PC-9 (cell line): ENCODE data around the gene ADAMTSL3. TPM values are rescaled to one million over a fixed set of nuclear protein-coding genes. Genes with fewer than 3 reads are reported as not detected.

ENCODE experiments used
- BruUV-seq: library from RNA; stranded (reverse); fragments of 400-500 nt; replicated peaks from 2 replicates; lab custom pipeline; 2021; lab: Mats Ljungman, UMichigan
- CTCF ChIA-PET: fragments of 300-600 bp; sonication (Branson Sonifier 250); formaldehyde crosslinking; loops from one replicate; lab custom pipeline; 2022; ENCODE audit warnings: antibody characterized with exemption; lab: Charles Lee
- POLR2A ChIA-PET: fragments of 300-600 bp; sonication (Branson Sonifier 250); formaldehyde crosslinking; loops from one replicate; lab custom pipeline; 2022; ENCODE audit warnings: antibody characterized with exemption; ENCODE audit not compliant: unreplicated experiment; lab: Charles Lee
- DNase-seq, 2 experiments: peaks; one replicate each; pipeline versions ENCODE4 v3.0.0 to v3.0.0-alpha.2; 2015 to 2022; ENCODE audit warnings: mixed read lengths in 1 of 2
- H2AFZ ChIP-seq: fragments of 200-600 bp; sonication (generic); 2 replicates; pipeline ENCODE4 v1.8.1; 2017; ENCODE audit warnings: antibody characterized with exemption
- H3F3A ChIP-seq: fragments of 200-600 bp; sonication (generic); 2 replicates; pipeline ENCODE4 v1.8.1; 2017; ENCODE audit warnings: antibody characterized with exemption, mild to moderate bottlenecking, low read depth; ENCODE audit not compliant: insufficient read depth
- H3K27ac ChIP-seq: fragments of 200-600 bp; sonication (generic); 2 replicates; pipeline ENCODE4 v1.6.1; 2016; ENCODE audit warnings: mixed run types
- H3K27me3 ChIP-seq: fragments of 200-600 bp; sonication (generic); 2 replicates; pipeline ENCODE4 v1.6.1; 2016; ENCODE audit warnings: low read depth, mixed run types; ENCODE audit not compliant: insufficient read depth
- H3K36me3 ChIP-seq: fragments of 200-600 bp; sonication (generic); 2 replicates; pipeline ENCODE4 v1.6.1; 2016; ENCODE audit warnings: low read depth, mixed run types
- H3K4me1 ChIP-seq: fragments of 200-600 bp; sonication (generic); replicated peaks from 2 replicates; pipeline ENCODE4 v1.6.1; 2016; ENCODE audit warnings: mixed run types; ENCODE audit not compliant: insufficient read depth
- H3K4me2 ChIP-seq: fragments of 200-600 bp; sonication (generic); 2 replicates; pipeline ENCODE4 v1.6.1; 2017; ENCODE audit warnings: mixed run types
- H3K4me3 ChIP-seq: fragments of 200-600 bp; sonication (generic); 2 replicates; pipeline ENCODE4 v1.6.1; 2016; ENCODE audit warnings: mixed run types
- H3K79me2 ChIP-seq: fragments of 200-600 bp; sonication (generic); 2 replicates; pipeline ENCODE4 v1.6.1; 2017; ENCODE audit warnings: low read depth, mixed run types
- H3K9me2 ChIP-seq: fragments of 200-600 bp; sonication (generic); 2 replicates; pipeline ENCODE4 v1.8.1; 2017; ENCODE audit warnings: mild to moderate bottlenecking; ENCODE audit not compliant: insufficient read depth
- H3K9me3 ChIP-seq: fragments of 200-600 bp; sonication (generic); 2 replicates; pipeline ENCODE4 v1.8.1; 2016; ENCODE audit warnings: low read depth; ENCODE audit not compliant: insufficient read depth
- H4K20me1 ChIP-seq: fragments of 200-600 bp; sonication (generic); 2 replicates; pipeline ENCODE4 v1.8.1; 2017; ENCODE audit not compliant: insufficient read depth
- EZH2 ChIP-seq: fragments of 200-600 bp; sonication (generic); IDR thresholded peaks from 2 replicates; pipeline ENCODE4 v1.8.0; 2017; ENCODE audit warnings: antibody characterized with exemption, low read depth
- intact Hi-C: fragments of 100-400 bp; cut with micrococcal nuclease; formaldehyde crosslinking; loops from one replicate; pipeline ENCODE4 v1.10.0; 2022; ENCODE audit not compliant: unreplicated experiment
- total RNA-seq: library from RNA; stranded (reverse); gene quantifications from 2 replicates; pipeline ENCODE4 v1.2.3, GENCODE V29; 2021
- TF ChIP-seq, protein P1 (sequence below): fragments of 200-600 bp; sonication (generic); conservative IDR thresholded peaks from 2 replicates; pipeline ENCODE4 v1.6.1; 2017; ENCODE audit warnings: mixed run types, antibody characterized with exemption, mild to moderate bottlenecking, moderate library complexity

ADAMTSL3 gene
- total RNA-seq, 1 experiment from 2014 or later, result 5.0 TPM

DNA sequence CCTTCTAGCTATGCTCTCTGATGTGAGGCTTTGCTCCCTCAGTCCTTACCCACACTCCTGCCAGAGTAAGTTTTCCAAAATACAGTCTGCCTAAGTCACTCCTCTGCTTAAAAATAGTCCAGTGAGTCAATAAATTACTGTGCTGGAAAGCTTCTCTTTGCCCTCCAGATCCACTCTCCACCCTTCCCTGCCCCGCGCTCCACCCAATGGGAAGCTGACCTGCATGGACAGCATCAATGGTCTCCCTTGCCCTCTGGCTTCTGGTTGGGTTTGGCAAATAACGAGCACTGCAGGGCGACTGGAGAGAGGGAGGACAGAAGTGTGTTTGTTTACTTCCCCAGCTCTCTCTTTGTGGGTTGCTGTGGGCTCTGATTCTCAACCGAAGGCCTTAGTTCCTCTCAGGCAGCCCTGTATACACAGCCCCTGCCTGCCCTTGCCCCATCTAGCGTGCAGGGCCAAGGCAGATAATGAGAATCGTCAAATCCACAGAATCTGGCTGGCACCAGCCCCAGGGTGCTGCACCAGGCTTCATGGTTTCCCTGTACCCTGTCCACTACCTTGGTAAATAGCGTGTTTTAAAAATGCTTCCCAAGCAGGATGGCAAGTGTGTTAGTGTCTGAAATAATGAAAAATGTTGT lies 110.4 kb downstream of the ADAMTSL3 start:
- Histone ChIP-seq H3F3A (no peaks in the 10 kb centered on the region), H2AFZ (no peak overlapping the region), H3K27ac (no peak overlapping the region), H3K9me2 (no peaks in the 10 kb centered on the region; the same call in 1 of the 2 replicates), H3K27me3 (no peaks in the 10 kb centered on the region), H3K9me3 (peaks cover 3% of the 10 kb centered on the region; the same call in 1 of the 2 replicates), H3K36me3 (no peaks in the 10 kb centered on the region), H3K79me2 (no peaks in the 10 kb centered on the region), H3K4me1 (no peaks in the 10 kb centered on the region), H3K4me2 (no peak overlapping the region), H4K20me1 (no peaks in the 10 kb centered on the region), H3K4me3 (no peak overlapping the region)
- ChIA-PET POLR2A (no interaction called here), CTCF (no interaction called here)
- TF ChIP-seq EZH2, result no peak
- TF ChIP-seq, protein P1, sequence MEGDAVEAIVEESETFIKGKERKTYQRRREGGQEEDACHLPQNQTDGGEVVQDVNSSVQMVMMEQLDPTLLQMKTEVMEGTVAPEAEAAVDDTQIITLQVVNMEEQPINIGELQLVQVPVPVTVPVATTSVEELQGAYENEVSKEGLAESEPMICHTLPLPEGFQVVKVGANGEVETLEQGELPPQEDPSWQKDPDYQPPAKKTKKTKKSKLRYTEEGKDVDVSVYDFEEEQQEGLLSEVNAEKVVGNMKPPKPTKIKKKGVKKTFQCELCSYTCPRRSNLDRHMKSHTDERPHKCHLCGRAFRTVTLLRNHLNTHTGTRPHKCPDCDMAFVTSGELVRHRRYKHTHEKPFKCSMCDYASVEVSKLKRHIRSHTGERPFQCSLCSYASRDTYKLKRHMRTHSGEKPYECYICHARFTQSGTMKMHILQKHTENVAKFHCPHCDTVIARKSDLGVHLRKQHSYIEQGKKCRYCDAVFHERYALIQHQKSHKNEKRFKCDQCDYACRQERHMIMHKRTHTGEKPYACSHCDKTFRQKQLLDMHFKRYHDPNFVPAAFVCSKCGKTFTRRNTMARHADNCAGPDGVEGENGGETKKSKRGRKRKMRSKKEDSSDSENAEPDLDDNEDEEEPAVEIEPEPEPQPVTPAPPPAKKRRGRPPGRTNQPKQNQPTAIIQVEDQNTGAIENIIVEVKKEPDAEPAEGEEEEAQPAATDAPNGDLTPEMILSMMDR, result no peak
- BruUV-seq, result no TSS peak
- intact Hi-C loops, result no loop called here
- no peak for DNase-seq

DNA sequence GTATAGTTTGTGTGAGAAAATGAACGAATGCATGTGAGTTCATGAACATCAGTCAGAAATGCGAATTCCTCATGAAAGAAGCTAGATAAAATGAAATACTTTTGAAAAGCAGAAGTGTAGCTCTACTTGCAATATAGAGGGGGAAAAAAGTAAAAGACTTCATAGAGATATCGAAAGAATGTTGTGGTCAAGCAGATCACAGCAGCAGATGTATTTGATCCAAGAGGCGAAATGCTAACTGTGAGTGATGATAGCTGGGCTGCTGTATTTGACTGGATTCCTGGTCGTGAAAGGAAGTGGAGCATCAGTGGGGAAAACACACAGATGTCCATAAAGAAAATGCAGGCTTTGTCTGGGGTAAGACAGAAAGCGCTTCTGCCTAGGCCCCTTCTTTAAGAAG lies 112.4 kb downstream of the ADAMTSL3 start:
- H3K9me2 ChIP-seq, result no peaks in the 10 kb centered on the region
- TF ChIP-seq, protein P1, result no peak
- no peaks in the 10 kb centered on the region for H3K27me3 ChIP-seq
- no peaks in the 10 kb centered on the region for H3K36me3 ChIP-seq
- no peaks in the 10 kb centered on the region for H4K20me1 ChIP-seq
- H3K4me1 ChIP-seq, result no peaks in the 10 kb centered on the region
- no peaks in the 10 kb centered on the region for H3K79me2 ChIP-seq
- POLR2A ChIA-PET, result no interaction called here
- H3K4me3 ChIP-seq, result no peak overlapping the region
- no peak overlapping the region for H3K4me2 ChIP-seq
- intact Hi-C loops, result no loop called here
- no peaks in the 10 kb centered on the region for H3K9me3 ChIP-seq
- CTCF ChIA-PET, result no interaction called here
- H3F3A ChIP-seq, result no peaks in the 10 kb centered on the region
- DNase-seq, result no peak
- H2AFZ ChIP-seq, result no peak overlapping the region
- no TSS peak for BruUV-seq
- no peak overlapping the region for H3K27ac ChIP-seq

- no peaks in the 10 kb centered on the region for H3K9me3 ChIP-seq
- POLR2A ChIA-PET, result no interaction called here
- H3K36me3 ChIP-seq, result no peaks in the 10 kb centered on the region
- no peak overlapping the region for H2AFZ ChIP-seq
- no peaks in the 10 kb centered on the region for H3F3A ChIP-seq
- no peak for DNase-seq
- no peaks in the 10 kb centered on the region for H3K79me2 ChIP-seq
- intact Hi-C loops, result no loop called here
- H3K4me2 ChIP-seq, result no peak overlapping the region
- H3K4me3 ChIP-seq, result no peak overlapping the region
- CTCF ChIA-PET, result no interaction called here
- H4K20me1 ChIP-seq, result no peaks in the 10 kb centered on the region
- no peak overlapping the region for H3K27ac ChIP-seq
- TF ChIP-seq, protein P1, result no peak
- TF ChIP-seq EZH2, result no peak
- BruUV-seq, result no TSS peak
- no peaks in the 10 kb centered on the region for H3K9me2 ChIP-seq
- H3K27me3 ChIP-seq, result no peaks in the 10 kb centered on the region
- no peaks in the 10 kb centered on the region for H3K4me1 ChIP-seq
These were observed 113.8 kb downstream of the ADAMTSL3 start for GRCh38 chr15:83767741-83768140.
